Endometrium (tissue), 2 donors: ENCODE data around the gene CHRNA3.
"Not testable (repeated sequence)": the region's sequence is repeated elsewhere in the genome, so short reads cannot be mapped to it uniquely, and the experiment has no call there.

Experiments used
- FAIRE-seq: peaks from 2 replicates; lab custom pipeline; 2012; peaks lifted over from hg19 to GRCh38; lab: Jason Lieb, UNC
- donor health status: control.
- donor health status: control.

CHRNA3 gene

GRCh38 chr15:78617516-78617915 lies 3.3 kb downstream of the CHRNA3 start:
- no peak for FAIRE-seq

GRCh38 chr15:78617076-78617475 lies 3.7 kb downstream of the CHRNA3 start:
- no peak for FAIRE-seq

GRCh38 chr15:78616506-78616905 lies 4.3 kb downstream of the CHRNA3 start:
- FAIRE-seq, result no peak

- FAIRE-seq, result no peak
Observed at GRCh38 chr15:78615151-78615589, 5.6 kb downstream of the CHRNA3 start.

- no peak for FAIRE-seq
Observed at GRCh38 chr15:78614021-78614420, 6.8 kb downstream of the CHRNA3 start.

GRCh38 chr15:78609551-78609950 lies 11.2 kb downstream of the CHRNA3 start:
- not testable (repeated sequence) for FAIRE-seq

- FAIRE-seq, result no peak
Observed at GRCh38 chr15:78605680-78606079, 15.1 kb downstream of the CHRNA3 start.

GRCh38 chr15:78605201-78605600 lies 15.6 kb downstream of the CHRNA3 start:
- no peak for FAIRE-seq

- no peak for FAIRE-seq
Observed at GRCh38 chr15:78604420-78604819, 16.4 kb downstream of the CHRNA3 start.

GRCh38 chr15:78603467-78603866 lies 17.3 kb downstream of the CHRNA3 start:
- FAIRE-seq, result no peak

GRCh38 chr15:78599189-78599588 lies 21.6 kb downstream of the CHRNA3 start:
- FAIRE-seq, result no peak

GRCh38 chr15:78598348-78598747 lies 22.4 kb downstream of the CHRNA3 start:
- no peak for FAIRE-seq

- FAIRE-seq, result no peak
Observed at GRCh38 chr15:78597583-78597982, 23.2 kb downstream of the CHRNA3 start.

- no peak for FAIRE-seq
Observed at GRCh38 chr15:78574944-78575343, 45.9 kb downstream of the CHRNA3 start.

- FAIRE-seq, result no peak
Observed at GRCh38 chr15:78573416-78573815, 47.4 kb downstream of the CHRNA3 start.

- FAIRE-seq, result no peak
Observed at GRCh38 chr15:78571382-78571781, 49.4 kb downstream of the CHRNA3 start.

- FAIRE-seq, result no peak
Observed at GRCh38 chr15:78570710-78571109, 50.1 kb downstream of the CHRNA3 start.

GRCh38 chr15:78567531-78567930 lies 53.3 kb downstream of the CHRNA3 start:
- no peak for FAIRE-seq

GRCh38 chr15:78565951-78566774 lies 54.6 kb downstream of the CHRNA3 start:
- FAIRE-seq, result no peak

- no peak for FAIRE-seq
Observed at GRCh38 chr15:78565097-78565950, 55.5 kb downstream of the CHRNA3 start, which contains the start of gene CHRNA5. CHRNA5 (plus strand) TSS chr15:78565520; CDS start chr15:78565720, 200 bp downstream.

- FAIRE-seq, result no peak
Observed at GRCh38 chr15:78564743-78565096, 56.1 kb downstream of the CHRNA3 start.

GRCh38 chr15:78563092-78563491 lies 57.7 kb downstream of the CHRNA3 start:
- FAIRE-seq, result no peak

GRCh38 chr15:78561490-78561889 lies 59.3 kb downstream of the CHRNA3 start:
- no peak for FAIRE-seq
